ENCODE data around the gene MLKL. TPM values are rescaled to one million over a fixed set of nuclear protein-coding genes. Genes with fewer than 3 reads are reported as not detected.

Gene MLKL
- polyA plus RNA-seq, 1 donor (not counting 4 experiments of a cell fraction or from before 2014, with no cell fraction given): 12.5 TPM

DNA sequence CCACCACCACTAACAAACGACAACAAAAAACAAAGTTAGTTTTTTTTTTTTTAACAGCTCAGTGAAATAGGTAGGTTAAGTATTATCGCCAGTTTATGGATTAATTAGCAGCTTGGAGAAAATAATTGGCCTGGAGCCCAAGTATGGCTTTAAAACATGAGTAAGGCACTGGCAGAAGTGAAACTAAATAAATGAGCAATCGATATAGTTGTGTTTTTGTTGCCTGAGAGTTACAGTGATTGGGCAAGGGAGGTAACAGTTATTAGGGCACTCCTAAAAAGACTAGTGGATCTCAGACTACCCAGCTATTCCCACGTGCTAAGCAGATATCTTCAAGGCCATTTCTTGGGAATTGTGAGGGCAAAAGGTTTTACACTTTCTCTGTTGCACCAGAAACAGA is 2.4 kb downstream of the MLKL start:
- Histone ChIP-seq H2AFZ (ENCODE audit: control insufficient read depth, low read length) (no peak overlapping the region), H3K27me3 (ENCODE audit: control insufficient read depth, extremely low read depth, insufficient read depth, low read length) (no peaks in the 10 kb centered on the region), H3K79me2 (ENCODE audit: control insufficient read depth, insufficient read depth, low read length) (peaks cover 11% of the 10 kb centered on the region), H3K9me3 (ENCODE audit: control insufficient read depth, low read depth, low read length) (no peaks in the 10 kb centered on the region), H3K4me3 (ENCODE audit: control insufficient read depth in 2 of 3, extremely low read depth in 1 of 3, insufficient read depth in 2 of 3, low read depth in 1 of 3, low read length in 3 of 3) (peak overlapping the region in 1 of 3 experiments; percentile 49), H3K4me1 (ENCODE audit: control insufficient read depth, extremely low read depth, insufficient read depth, low read length) (peaks cover 23% of the 10 kb centered on the region), H3K4me2 (ENCODE audit: control insufficient read depth, extremely low read depth, insufficient read depth, low read depth, low read length) (peak overlapping the region; percentile 64), H3K36me3 (ENCODE audit: control insufficient read depth in 2 of 2, extremely low read depth in 1 of 2, insufficient read depth in 2 of 2, low read length in 2 of 2) (peaks cover 7 to 8% of the 10 kb centered on the region in 2 experiments), H3K27ac (ENCODE audit: control insufficient read depth, insufficient read depth, low read length) (peak overlapping the region; percentile 5), H3K9me1 (ENCODE audit: control insufficient read depth, extremely low read depth, insufficient read depth, low read length) (peaks cover 2% of the 10 kb centered on the region), H4K20me1 (ENCODE audit: control insufficient read depth, extremely low read depth, insufficient read depth, low read length) (peaks cover 3% of the 10 kb centered on the region), H3K9ac (ENCODE audit: control insufficient read depth, extremely low read depth, insufficient read depth, low read length) (peak overlapping the region; percentile 8)
- DNase-seq (ENCODE audit: low read depth, low spot score): no peak
- dilution Hi-C loops (cut with MboI; ENCODE audit: extremely low pct_ligation_motif_present, low sequenced_read_pairs): no loop called here
- FAIRE-seq: no peak
- TF ChIP-seq EZH2 (IDR thresholded peaks at IDR 0.05; ENCODE audit: low read length): no peak
- TF ChIP-seq, protein P1, sequence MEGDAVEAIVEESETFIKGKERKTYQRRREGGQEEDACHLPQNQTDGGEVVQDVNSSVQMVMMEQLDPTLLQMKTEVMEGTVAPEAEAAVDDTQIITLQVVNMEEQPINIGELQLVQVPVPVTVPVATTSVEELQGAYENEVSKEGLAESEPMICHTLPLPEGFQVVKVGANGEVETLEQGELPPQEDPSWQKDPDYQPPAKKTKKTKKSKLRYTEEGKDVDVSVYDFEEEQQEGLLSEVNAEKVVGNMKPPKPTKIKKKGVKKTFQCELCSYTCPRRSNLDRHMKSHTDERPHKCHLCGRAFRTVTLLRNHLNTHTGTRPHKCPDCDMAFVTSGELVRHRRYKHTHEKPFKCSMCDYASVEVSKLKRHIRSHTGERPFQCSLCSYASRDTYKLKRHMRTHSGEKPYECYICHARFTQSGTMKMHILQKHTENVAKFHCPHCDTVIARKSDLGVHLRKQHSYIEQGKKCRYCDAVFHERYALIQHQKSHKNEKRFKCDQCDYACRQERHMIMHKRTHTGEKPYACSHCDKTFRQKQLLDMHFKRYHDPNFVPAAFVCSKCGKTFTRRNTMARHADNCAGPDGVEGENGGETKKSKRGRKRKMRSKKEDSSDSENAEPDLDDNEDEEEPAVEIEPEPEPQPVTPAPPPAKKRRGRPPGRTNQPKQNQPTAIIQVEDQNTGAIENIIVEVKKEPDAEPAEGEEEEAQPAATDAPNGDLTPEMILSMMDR (optimal IDR thresholded peaks at IDR 0.05 in 1 of 3, IDR thresholded peaks at IDR 0.05 in 1 of 3, conservative IDR thresholded peaks at IDR 0.05 in 1 of 3; ENCODE audit: extremely low read depth in 1 of 3, insufficient read depth in 2 of 3, low read length in 3 of 3): no peak

DNA sequence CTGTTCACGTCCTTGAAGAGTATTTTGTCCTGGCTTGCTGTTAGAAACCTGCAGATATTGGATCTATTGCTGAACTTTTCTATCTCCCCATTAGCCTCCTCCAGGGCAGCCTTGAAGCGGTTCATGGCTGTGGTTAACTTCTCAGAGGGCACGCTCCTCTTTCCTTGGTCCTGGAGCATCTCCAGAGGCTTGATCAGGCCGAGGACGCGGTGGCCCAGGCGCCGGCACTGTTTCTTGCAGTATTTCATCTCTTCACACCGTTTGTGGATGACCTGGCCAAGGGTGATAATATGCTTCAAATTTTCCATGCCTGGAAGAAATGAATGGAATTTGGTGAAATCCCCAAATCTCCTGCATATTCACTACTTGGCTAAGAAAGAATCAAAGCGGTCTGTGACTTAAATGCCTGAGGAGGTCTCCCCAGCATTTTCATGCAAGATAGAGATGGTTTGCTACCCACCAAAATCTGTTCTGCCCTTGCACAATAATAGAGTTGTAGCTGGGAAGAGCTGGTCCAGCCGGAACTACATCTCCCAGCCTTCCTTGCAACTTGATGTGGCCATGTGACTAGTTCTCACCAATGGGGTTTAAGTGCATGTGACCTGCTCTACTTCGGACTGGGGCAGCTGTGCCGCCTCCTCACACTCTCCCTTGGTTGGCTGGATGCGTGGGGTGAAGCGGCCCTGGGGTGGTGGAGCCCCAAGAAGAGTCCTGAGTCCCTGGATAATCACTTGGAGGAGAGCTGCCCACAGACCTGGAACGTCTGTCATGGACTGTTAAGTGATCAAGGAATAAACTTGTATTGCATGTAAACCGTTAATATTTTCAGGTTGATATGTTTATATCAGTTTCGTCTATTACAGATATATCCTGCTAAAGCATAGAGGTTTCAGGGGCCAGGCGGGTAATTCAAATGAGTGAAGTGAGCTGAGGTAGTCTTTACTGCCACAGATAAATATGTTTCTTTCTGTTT is 4.9 kb downstream of the MLKL start:
- H3K4me3 ChIP-seq (ENCODE audit: control insufficient read depth in 2 of 3, extremely low read depth in 1 of 3, insufficient read depth in 2 of 3, low read depth in 1 of 3, low read length in 3 of 3): peak overlapping the region; percentile 27 to 69 (median 67)
- H3K9ac ChIP-seq (ENCODE audit: control insufficient read depth, extremely low read depth, insufficient read depth, low read length): peak overlapping the region; percentile 43
- dilution Hi-C loops (cut with MboI; ENCODE audit: extremely low pct_ligation_motif_present, low sequenced_read_pairs): no loop called here
- peak; percentile 61 for DNase-seq (ENCODE audit: low read depth, low spot score)
- peak overlapping the region; percentile 89 for H3K4me2 ChIP-seq (ENCODE audit: control insufficient read depth, extremely low read depth, insufficient read depth, low read depth, low read length)
- H3K9me3 ChIP-seq (ENCODE audit: control insufficient read depth, low read depth, low read length): no peaks in the 10 kb centered on the region
- peaks cover 19% of the 10 kb centered on the region for H3K4me1 ChIP-seq (ENCODE audit: control insufficient read depth, extremely low read depth, insufficient read depth, low read length)
- TF ChIP-seq, protein P1 (optimal IDR thresholded peaks at IDR 0.05 in 1 of 3, IDR thresholded peaks at IDR 0.05 in 1 of 3, conservative IDR thresholded peaks at IDR 0.05 in 1 of 3; ENCODE audit: extremely low read depth in 1 of 3, insufficient read depth in 2 of 3, low read length in 3 of 3): no peak
- TF ChIP-seq EZH2 (IDR thresholded peaks at IDR 0.05; ENCODE audit: low read length): no peak
- peaks cover 3% of the 10 kb centered on the region for H4K20me1 ChIP-seq (ENCODE audit: control insufficient read depth, extremely low read depth, insufficient read depth, low read length)
- H3K36me3 ChIP-seq (ENCODE audit: control insufficient read depth in 2 of 2, extremely low read depth in 1 of 2, insufficient read depth in 2 of 2, low read length in 2 of 2): peaks cover 11 to 13% of the 10 kb centered on the region in 2 experiments
- H2AFZ ChIP-seq (ENCODE audit: control insufficient read depth, low read length): peak overlapping the region; percentile 94
- H3K27me3 ChIP-seq (ENCODE audit: control insufficient read depth, extremely low read depth, insufficient read depth, low read length): no peaks in the 10 kb centered on the region
- H3K27ac ChIP-seq (ENCODE audit: control insufficient read depth, insufficient read depth, low read length): peak overlapping the region; percentile 38
- H3K79me2 ChIP-seq (ENCODE audit: control insufficient read depth, insufficient read depth, low read length): peaks cover 11% of the 10 kb centered on the region
- H3K9me1 ChIP-seq (ENCODE audit: control insufficient read depth, extremely low read depth, insufficient read depth, low read length): peaks cover 2% of the 10 kb centered on the region
- peak; percentile 66 for FAIRE-seq

All from keratinocyte (primary cell).